ENCODE results near the gene HSD3B7. TPM values are rescaled to one million over a fixed set of nuclear protein-coding genes. Genes with fewer than 3 reads are reported as not detected.

Gene HSD3B7
- total RNA-seq, 4 donors from 2014 or later, result 13.2 to 20.8 (median 16.0) TPM

DNA sequence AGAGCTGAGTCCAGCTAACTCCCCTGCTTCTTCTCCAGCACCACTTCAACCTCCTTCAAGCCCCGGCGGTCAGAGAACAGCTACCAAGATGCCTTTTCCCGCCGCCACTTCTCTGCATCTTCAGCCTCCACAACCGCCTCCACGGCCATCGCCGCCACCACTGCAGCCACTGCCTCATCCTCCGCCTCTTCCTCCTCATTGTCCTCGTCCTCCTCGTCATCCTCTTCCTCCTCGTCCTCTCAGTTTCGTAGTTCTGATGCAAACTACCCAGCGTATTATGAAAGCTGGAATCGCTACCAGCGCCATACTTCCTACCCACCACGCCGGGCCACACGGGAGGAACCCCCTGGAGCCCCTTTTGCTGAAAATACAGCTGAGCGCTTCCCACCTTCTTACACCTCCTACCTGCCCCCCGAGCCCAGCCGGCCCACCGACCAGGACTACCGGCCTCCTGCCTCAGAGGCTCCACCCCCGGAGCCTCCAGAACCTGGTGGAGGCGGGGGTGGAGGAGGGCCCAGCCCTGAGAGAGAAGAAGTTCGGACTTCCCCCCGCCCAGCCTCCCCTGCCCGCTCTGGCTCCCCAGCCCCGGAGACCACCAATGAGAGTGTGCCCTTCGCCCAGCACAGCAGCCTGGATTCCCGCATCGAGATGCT, 20.3 kb upstream of the HSD3B7 start:
- no peak overlapping the region for H3K27ac ChIP-seq
- no peaks in the 10 kb centered on the region for H3K27me3 ChIP-seq
- no peak for DNase-seq (ENCODE audit: low spot score in 2 of 2)
- peaks cover 97% of the 10 kb centered on the region for H3K36me3 ChIP-seq
- TF ChIP-seq POLR2A (IDR thresholded peaks at IDR 0.05), result no peak
- TF ChIP-seq, protein P1, sequence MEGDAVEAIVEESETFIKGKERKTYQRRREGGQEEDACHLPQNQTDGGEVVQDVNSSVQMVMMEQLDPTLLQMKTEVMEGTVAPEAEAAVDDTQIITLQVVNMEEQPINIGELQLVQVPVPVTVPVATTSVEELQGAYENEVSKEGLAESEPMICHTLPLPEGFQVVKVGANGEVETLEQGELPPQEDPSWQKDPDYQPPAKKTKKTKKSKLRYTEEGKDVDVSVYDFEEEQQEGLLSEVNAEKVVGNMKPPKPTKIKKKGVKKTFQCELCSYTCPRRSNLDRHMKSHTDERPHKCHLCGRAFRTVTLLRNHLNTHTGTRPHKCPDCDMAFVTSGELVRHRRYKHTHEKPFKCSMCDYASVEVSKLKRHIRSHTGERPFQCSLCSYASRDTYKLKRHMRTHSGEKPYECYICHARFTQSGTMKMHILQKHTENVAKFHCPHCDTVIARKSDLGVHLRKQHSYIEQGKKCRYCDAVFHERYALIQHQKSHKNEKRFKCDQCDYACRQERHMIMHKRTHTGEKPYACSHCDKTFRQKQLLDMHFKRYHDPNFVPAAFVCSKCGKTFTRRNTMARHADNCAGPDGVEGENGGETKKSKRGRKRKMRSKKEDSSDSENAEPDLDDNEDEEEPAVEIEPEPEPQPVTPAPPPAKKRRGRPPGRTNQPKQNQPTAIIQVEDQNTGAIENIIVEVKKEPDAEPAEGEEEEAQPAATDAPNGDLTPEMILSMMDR (IDR thresholded peaks at IDR 0.05), result no peak
- TF ChIP-seq EP300 (IDR thresholded peaks at IDR 0.05), result no peak
- TF ChIP-seq POLR2AphosphoS5 (IDR thresholded peaks at IDR 0.05), result no peak
- H3K4me3 ChIP-seq, result no peak overlapping the region
- 91% methylated on average over 33 of the region's 33 CpGs for WGBS
- no peaks in the 10 kb centered on the region for H3K4me1 ChIP-seq
- H3K9me3 ChIP-seq, result no peaks in the 10 kb centered on the region

DNA sequence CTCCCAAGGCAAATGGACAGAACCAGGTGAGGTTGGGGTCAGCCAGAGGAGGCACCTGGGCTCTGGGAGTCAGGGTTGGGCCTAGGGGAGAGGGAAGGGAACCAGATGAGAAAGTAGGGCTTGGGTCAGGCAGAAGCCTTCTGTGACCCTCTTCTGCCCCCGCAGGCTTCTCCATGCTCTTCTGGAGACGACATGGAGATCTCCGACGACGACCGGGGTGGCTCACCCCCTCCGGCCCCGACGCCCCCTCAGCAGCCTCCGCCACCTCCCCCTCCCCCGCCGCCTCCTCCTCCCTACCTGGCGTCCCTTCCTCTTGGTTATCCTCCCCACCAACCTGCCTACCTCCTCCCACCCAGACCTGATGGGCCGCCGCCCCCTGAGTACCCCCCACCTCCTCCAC, 19.6 kb upstream of the HSD3B7 start:
- H3K27ac ChIP-seq, result no peak overlapping the region
- TF ChIP-seq POLR2AphosphoS5 (IDR thresholded peaks at IDR 0.05) (no peak), EP300 (IDR thresholded peaks at IDR 0.05) (no peak), POLR2A (IDR thresholded peaks at IDR 0.05) (no peak)
- TF ChIP-seq, protein P1 (IDR thresholded peaks at IDR 0.05), result no peak
- no peaks in the 10 kb centered on the region for H3K27me3 ChIP-seq
- H3K4me1 ChIP-seq, result no peaks in the 10 kb centered on the region
- H3K36me3 ChIP-seq, result peaks cover 98% of the 10 kb centered on the region
- no peaks in the 10 kb centered on the region for H3K9me3 ChIP-seq
- no peak overlapping the region for H3K4me3 ChIP-seq
- 94% methylated on average over 15 of the region's 15 CpGs for WGBS
- DNase-seq (ENCODE audit: low spot score in 2 of 2), result no peak

DNA sequence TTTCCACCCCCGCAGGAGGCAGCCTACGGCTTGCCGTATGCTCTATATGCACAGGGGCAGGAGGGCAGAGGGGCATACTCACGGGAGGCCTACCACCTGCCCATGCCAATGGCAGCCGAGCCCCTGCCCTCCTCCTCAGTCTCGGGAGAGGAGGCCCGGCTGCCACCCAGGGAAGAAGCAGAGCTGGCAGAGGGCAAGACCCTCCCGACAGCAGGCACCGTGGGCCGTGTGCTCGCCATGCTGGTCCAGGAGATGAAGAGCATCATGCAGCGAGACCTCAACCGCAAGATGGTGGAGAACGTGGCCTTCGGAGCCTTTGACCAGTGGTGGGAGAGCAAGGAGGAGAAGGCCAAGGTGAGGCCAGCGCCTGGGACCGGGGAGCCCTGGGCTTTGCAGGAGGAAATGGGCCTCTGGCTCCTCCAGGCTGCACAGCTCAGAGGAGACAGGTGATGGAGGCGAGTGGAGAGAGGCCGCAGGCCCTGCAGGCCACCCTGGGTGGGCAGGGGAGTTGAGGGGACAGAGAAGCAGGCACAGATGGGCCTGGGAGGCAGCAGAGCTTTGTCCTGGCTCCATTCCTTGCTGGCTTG, 18.9 kb upstream of the HSD3B7 start:
- no peaks in the 10 kb centered on the region for H3K27me3 ChIP-seq
- H3K36me3 ChIP-seq, result peaks cover 100% of the 10 kb centered on the region
- TF ChIP-seq EP300 (IDR thresholded peaks at IDR 0.05), result no peak
- no peak for TF ChIP-seq POLR2AphosphoS5 (IDR thresholded peaks at IDR 0.05)
- TF ChIP-seq, protein P1 (IDR thresholded peaks at IDR 0.05), result no peak
- TF ChIP-seq POLR2A (IDR thresholded peaks at IDR 0.05), result no peak
- H3K4me3 ChIP-seq, result no peak overlapping the region
- no peak for DNase-seq (ENCODE audit: low spot score in 2 of 2)
- H3K4me1 ChIP-seq, result no peaks in the 10 kb centered on the region
- no peaks in the 10 kb centered on the region for H3K9me3 ChIP-seq
- no peak overlapping the region for H3K27ac ChIP-seq
- WGBS, result 92% methylated on average over 19 of the region's 19 CpGs

DNA sequence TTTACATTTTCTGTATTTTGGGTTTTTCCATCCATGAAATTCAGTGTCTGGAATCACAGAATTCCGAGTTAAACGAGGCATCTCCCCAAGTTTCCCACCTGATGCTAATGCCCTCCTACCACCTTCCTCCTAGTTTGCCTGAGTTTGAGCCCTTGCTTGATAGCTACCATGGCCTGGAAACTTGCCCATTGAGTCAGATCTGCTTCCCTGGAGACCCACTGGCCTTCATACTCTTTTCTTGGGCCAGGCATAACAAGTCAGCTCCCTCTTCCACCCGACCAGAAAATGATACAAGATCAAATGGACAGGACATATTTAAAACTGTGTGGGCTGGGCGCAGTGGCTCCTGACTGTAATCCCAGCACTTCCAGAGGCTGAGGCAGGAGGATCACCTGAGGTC, 17.2 kb upstream of the HSD3B7 start:
- WGBS, result 85% methylated on average over 4 of the region's 4 CpGs
- Histone ChIP-seq H3K9me3 (no peaks in the 10 kb centered on the region), H3K4me3 (no peak overlapping the region), H3K27me3 (no peaks in the 10 kb centered on the region), H3K36me3 (peaks cover 100% of the 10 kb centered on the region), H3K4me1 (no peaks in the 10 kb centered on the region), H3K27ac (no peak overlapping the region)
- TF ChIP-seq POLR2A (IDR thresholded peaks at IDR 0.05) (no peak), POLR2AphosphoS5 (IDR thresholded peaks at IDR 0.05) (no peak), EP300 (IDR thresholded peaks at IDR 0.05) (no peak)
- TF ChIP-seq, protein P1 (IDR thresholded peaks at IDR 0.05), result no peak
- DNase-seq (ENCODE audit: low spot score in 2 of 2), result no peak

DNA sequence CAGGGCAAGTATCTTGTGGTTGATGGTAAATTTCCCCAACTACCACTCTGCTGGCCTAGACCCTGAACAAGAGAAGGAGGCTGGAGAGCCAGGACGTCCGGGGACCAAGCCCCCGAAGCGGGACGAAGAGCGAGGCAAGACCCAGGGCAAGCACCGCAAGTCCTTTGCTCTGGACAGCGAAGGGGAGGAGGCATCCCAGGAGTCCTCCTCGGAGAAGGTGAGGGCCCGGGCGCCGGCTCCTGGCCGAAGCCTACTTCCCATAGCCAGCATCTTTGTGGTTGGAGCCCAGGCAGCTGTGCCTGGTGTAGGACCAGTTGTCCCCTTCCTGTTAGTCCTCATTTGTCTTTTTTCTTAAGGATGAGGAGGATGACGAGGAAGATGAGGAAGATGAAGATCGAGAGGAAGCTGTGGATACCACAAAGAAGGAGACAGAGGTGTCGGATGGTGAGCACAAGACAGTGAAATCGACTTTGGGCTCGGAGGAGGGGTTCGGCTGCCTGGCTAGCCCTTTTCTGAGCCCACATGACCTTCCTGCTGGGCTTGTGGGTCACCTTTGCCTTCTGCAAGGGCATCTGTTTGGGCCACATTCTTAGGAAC, 15.7 kb upstream of the HSD3B7 start:
- no peak for TF ChIP-seq EP300 (IDR thresholded peaks at IDR 0.05)
- DNase-seq (ENCODE audit: low spot score in 2 of 2), result no peak
- Histone ChIP-seq H3K9me3 (no peaks in the 10 kb centered on the region), H3K27me3 (no peaks in the 10 kb centered on the region), H3K27ac (no peak overlapping the region), H3K4me3 (no peak overlapping the region), H3K36me3 (peaks cover 100% of the 10 kb centered on the region), H3K4me1 (no peaks in the 10 kb centered on the region)
- WGBS, result 93% methylated on average over 19 of the region's 19 CpGs

All from suprapubic skin (tissue), 4 donors.